Caco-2 (cell line): ENCODE results near the gene OTOF. TPM values are rescaled to one million over a fixed set of nuclear protein-coding genes. Genes with fewer than 3 reads are reported as not detected.

Source experiments
- BruUV-seq: library from RNA; stranded (reverse); fragments of 400-500 nt; replicated peaks from 2 replicates; lab custom pipeline; 2021; lab: Mats Ljungman, UMichigan
- CTCF ChIA-PET: fragments of 300-600 bp; sonication (Branson Sonifier 250); formaldehyde crosslinking; loops from one replicate; lab custom pipeline; 2022; ENCODE audit warnings: antibody characterized with exemption; lab: Charles Lee
- POLR2A ChIA-PET: fragments of 300-600 bp; sonication (Branson Sonifier 250); formaldehyde crosslinking; loops from one replicate; lab custom pipeline; 2022; ENCODE audit warnings: antibody characterized with exemption; lab: Charles Lee
- DNase-seq, 2 experiments: peaks; one replicate each; pipeline versions ENCODE4 v3.0.0 to v3.0.0-alpha.2; 2020 to 2022
- H3K27me3 ChIP-seq: replicated peaks from 2 replicates; pipeline ENCODE4 v1.6.0; 2011; ENCODE audit warnings: low read length; ENCODE audit not compliant: control insufficient read depth, insufficient read depth
- H3K36me3 ChIP-seq: 2 replicates; pipeline ENCODE4 v1.5.1; 2011; ENCODE audit warnings: low read length; ENCODE audit not compliant: control insufficient read depth, insufficient read depth
- H3K4me1 ChIP-seq: fragments of 250-450 bp; sonication (Bioruptor Pico); 2 replicates; pipeline ENCODE4 v1.5.1; 2020; ENCODE audit warnings: mild to moderate bottlenecking
- H3K4me3 ChIP-seq: 2 replicates; pipeline ENCODE4 v1.5.1; 2011; ENCODE audit warnings: low read depth, mild to moderate bottlenecking, control low read depth, low read length
- H3K9me3 ChIP-seq: fragments of 250-450 bp; sonication (Bioruptor Pico); 2 replicates; pipeline ENCODE4 v1.5.1; 2020; ENCODE audit warnings: mild to moderate bottlenecking, moderate library complexity
- H3K27ac Mint-ChIP-seq: one replicate; pipeline ENCODE4 v1.8.0; 2022; ENCODE audit warnings: mixed read lengths; ENCODE audit not compliant: unreplicated experiment
- H3K27me3 Mint-ChIP-seq: one replicate; pipeline ENCODE4 v1.8.0; 2022; ENCODE audit warnings: mixed read lengths; ENCODE audit not compliant: insufficient read depth, unreplicated experiment
- H3K36me3 Mint-ChIP-seq: one replicate; pipeline ENCODE4 v1.8.0; 2022; ENCODE audit warnings: mild to moderate bottlenecking, mixed read lengths; ENCODE audit not compliant: insufficient read depth, unreplicated experiment
- H3K4me1 Mint-ChIP-seq: one replicate; pipeline ENCODE4 v1.8.0; 2022; ENCODE audit warnings: low read depth, mixed read lengths; ENCODE audit not compliant: unreplicated experiment
- H3K4me3 Mint-ChIP-seq: one replicate; pipeline ENCODE4 v1.8.0; 2022; ENCODE audit warnings: mild to moderate bottlenecking, moderate library complexity, mixed read lengths; ENCODE audit not compliant: unreplicated experiment
- H3K9me3 Mint-ChIP-seq: one replicate; pipeline ENCODE4 v1.8.0; 2022; ENCODE audit warnings: mixed read lengths; ENCODE audit not compliant: unreplicated experiment
- intact Hi-C: fragments of 100-400 bp; cut with micrococcal nuclease; formaldehyde crosslinking; loops from one replicate; pipeline ENCODE4 v1.10.0; 2022; ENCODE audit not compliant: unreplicated experiment
- total RNA-seq: library from RNA; stranded (reverse); gene quantifications from 2 replicates; pipeline ENCODE4 v1.2.3, GENCODE V29; 2022
- TF ChIP-seq, protein P1 (sequence below), 2 experiments: fragments of 200-600 bp in 1 of 2; IDR thresholded peaks; 1 replicate in 1 of 2; 2 replicates in 1 of 2; pipeline versions ENCODE4 v1.5.1 to v1.8.0; 2011 to 2022; ENCODE audit warnings: antibody characterized with exemption in 1 of 2, control low read depth in 1 of 2, inconsistent platforms in 1 of 2, low read depth in 1 of 2, low read length in 1 of 2, mild to moderate bottlenecking in 1 of 2, moderate library complexity in 1 of 2; ENCODE audit not compliant: insufficient read depth in 1 of 2, severe bottlenecking in 1 of 2, unreplicated experiment in 1 of 2

Gene OTOF
- total RNA-seq, 1 experiment from 2014 or later, result 0.09 TPM

DNA sequence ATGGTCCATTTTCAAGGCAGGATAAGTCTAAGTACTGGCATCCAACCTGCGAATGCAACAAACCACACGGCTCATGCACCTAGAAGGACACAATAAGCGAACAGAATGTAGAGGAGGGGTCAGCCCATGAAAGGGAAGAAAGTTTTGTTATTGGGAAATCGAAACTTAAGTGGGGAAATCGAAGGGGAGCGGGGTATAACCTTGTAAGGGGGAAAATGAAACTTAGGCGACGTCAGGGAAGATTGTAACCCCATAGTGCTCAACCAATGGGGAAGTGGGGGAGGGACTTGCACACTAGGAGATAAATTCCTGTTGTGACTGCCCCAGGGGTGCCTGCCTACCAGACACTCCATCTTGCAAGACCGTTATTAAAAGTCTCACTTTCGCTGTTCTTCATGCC lies 15.6 kb upstream of the OTOF start:
- Histone ChIP-seq H3K4me3 (no peak overlapping the region), H3K4me1 (peaks cover 7% of the 10 kb centered on the region), H3K27me3 (no peaks in the 10 kb centered on the region), H3K36me3 (no peaks in the 10 kb centered on the region), H3K9me3 (no peaks in the 10 kb centered on the region)
- H3K36me3 Mint-ChIP-seq, result no peaks in the 10 kb centered on the region
- peaks cover 7% of the 10 kb centered on the region for H3K4me1 Mint-ChIP-seq
- no peak for DNase-seq
- H3K27me3 Mint-ChIP-seq, result peaks cover 3% of the 10 kb centered on the region
- no TSS peak for BruUV-seq
- intact Hi-C loops, result no loop called here
- POLR2A ChIA-PET, result no interaction called here
- no peaks in the 10 kb centered on the region for H3K9me3 Mint-ChIP-seq
- H3K27ac Mint-ChIP-seq, result no peak overlapping the region
- TF ChIP-seq, protein P1, sequence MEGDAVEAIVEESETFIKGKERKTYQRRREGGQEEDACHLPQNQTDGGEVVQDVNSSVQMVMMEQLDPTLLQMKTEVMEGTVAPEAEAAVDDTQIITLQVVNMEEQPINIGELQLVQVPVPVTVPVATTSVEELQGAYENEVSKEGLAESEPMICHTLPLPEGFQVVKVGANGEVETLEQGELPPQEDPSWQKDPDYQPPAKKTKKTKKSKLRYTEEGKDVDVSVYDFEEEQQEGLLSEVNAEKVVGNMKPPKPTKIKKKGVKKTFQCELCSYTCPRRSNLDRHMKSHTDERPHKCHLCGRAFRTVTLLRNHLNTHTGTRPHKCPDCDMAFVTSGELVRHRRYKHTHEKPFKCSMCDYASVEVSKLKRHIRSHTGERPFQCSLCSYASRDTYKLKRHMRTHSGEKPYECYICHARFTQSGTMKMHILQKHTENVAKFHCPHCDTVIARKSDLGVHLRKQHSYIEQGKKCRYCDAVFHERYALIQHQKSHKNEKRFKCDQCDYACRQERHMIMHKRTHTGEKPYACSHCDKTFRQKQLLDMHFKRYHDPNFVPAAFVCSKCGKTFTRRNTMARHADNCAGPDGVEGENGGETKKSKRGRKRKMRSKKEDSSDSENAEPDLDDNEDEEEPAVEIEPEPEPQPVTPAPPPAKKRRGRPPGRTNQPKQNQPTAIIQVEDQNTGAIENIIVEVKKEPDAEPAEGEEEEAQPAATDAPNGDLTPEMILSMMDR (IDR thresholded peaks at IDR 0.05; ENCODE audit: insufficient read depth in 1 of 2, low read depth in 1 of 2, low read length in 1 of 2, severe bottlenecking in 1 of 2, unreplicated experiment in 1 of 2), result no peak
- CTCF ChIA-PET, result no interaction called here
- H3K4me3 Mint-ChIP-seq, result no peak overlapping the region

DNA sequence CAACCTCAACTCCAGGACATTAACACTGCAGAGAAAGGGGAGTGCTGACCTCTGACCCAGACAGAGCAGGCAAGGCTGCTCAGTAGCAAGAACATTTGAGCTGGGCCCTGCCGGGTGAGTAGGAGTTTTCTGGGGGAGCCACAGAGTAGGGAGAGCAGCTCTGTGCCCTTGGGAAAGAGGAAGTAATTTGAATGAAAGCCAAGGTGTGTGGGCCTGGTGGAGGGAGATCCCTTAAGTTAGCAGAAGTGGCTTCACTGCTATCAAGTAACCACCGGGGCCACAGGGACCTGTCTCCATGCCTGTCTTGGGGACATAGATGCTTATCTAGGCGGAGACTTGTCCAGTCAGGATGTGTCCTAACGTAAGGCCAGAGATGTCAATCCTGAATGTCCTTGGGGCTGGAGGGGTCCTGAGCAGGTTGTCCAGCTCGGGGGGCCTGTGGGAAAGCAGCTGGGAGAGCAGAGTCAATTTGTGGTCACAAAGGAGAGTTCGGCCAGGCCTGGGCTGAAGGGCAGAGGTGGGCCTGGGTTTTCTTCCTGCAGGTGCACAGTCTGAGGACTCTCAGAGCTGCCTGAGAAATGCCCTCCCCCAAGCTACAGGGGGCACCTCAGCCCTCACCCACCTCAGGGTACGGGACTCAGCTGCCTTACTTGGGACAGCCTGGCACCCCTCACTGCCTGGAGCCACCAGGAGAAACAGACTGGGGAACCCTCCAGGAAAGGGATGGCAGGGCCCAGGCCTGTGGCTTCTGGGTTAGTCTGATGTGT lies 15.0 kb upstream of the OTOF start:
- Histone ChIP-seq H3K9me3 (no peaks in the 10 kb centered on the region), H3K4me3 (no peak overlapping the region), H3K36me3 (no peaks in the 10 kb centered on the region), H3K4me1 (peaks cover 7% of the 10 kb centered on the region), H3K27me3 (no peaks in the 10 kb centered on the region)
- H3K27me3 Mint-ChIP-seq, result peaks cover under 1% of the 10 kb centered on the region
- H3K4me3 Mint-ChIP-seq, result no peak overlapping the region
- ChIA-PET CTCF (no interaction called here), POLR2A (no interaction called here)
- DNase-seq, result no peak
- BruUV-seq, result no TSS peak
- H3K36me3 Mint-ChIP-seq, result no peaks in the 10 kb centered on the region
- TF ChIP-seq, protein P1 (IDR thresholded peaks at IDR 0.05; ENCODE audit: insufficient read depth in 1 of 2, low read depth in 1 of 2, low read length in 1 of 2, severe bottlenecking in 1 of 2, unreplicated experiment in 1 of 2), result no peak
- peaks cover 7% of the 10 kb centered on the region for H3K4me1 Mint-ChIP-seq
- H3K27ac Mint-ChIP-seq, result no peak overlapping the region
- H3K9me3 Mint-ChIP-seq, result no peaks in the 10 kb centered on the region
- intact Hi-C loops, result no loop called here

DNA sequence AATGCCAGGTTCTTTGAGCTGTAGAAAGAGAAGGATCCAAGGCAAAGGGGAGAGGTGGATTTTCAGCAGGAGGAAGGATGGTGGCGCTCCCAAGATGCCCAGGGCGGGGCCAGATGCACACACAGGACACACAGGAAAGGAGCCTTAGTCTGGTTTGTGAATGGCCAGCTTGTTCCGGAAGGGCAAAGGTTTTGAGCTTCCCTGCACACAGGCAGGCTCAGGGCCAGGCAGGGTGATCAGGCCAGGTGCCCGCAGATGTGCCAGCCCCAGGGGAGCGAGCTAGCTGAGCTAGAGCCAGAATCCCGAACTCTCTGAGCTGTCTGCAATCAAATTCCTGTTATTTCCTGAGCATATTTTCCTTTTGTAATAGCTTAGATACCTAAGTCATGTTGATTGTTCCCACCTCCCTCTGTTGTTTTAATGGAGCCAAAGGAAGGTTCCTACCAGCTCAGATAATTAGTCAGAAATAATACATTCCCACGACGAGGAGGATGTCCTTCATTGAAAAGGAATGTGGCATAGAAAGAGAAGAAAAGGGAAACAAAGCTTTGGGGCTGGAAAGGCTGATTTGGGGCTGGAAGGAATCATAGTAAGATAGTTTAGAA lies 13.7 kb upstream of the OTOF start:
- Histone ChIP-seq H3K4me3 (no peak overlapping the region), H3K27me3 (no peaks in the 10 kb centered on the region), H3K36me3 (no peaks in the 10 kb centered on the region), H3K4me1 (peaks cover 7% of the 10 kb centered on the region), H3K9me3 (no peaks in the 10 kb centered on the region)
- Mint-ChIP-seq H3K4me1 (peaks cover 7% of the 10 kb centered on the region), H3K9me3 (no peaks in the 10 kb centered on the region), H3K27me3 (no peaks in the 10 kb centered on the region), H3K4me3 (no peak overlapping the region), H3K36me3 (no peaks in the 10 kb centered on the region), H3K27ac (no peak overlapping the region)
- no TSS peak for BruUV-seq
- TF ChIP-seq, protein P1 (IDR thresholded peaks at IDR 0.05; ENCODE audit: insufficient read depth in 1 of 2, low read depth in 1 of 2, low read length in 1 of 2, severe bottlenecking in 1 of 2, unreplicated experiment in 1 of 2), result no peak
- ChIA-PET CTCF (no interaction called here), POLR2A (no interaction called here)
- DNase-seq, result no peak
- intact Hi-C loops, result no loop called here
